HG02970 (cell line): ENCODE data around the gene CERS6.

Experiments used
- ATAC-seq: cut with Tn5 transposase; IDR thresholded peaks from one replicate; pipeline ENCODE4 v1.9.1; 2021; ENCODE audit warnings: mild to moderate bottlenecking, moderate library complexity, moderate number of reproducible peaks; ENCODE audit not compliant: unreplicated experiment, low FRiP score

CERS6 gene

GRCh38 chr2:168441214-168441872 is 14.7 kb upstream of the CERS6 start:
- no peak for ATAC-seq

DNA sequence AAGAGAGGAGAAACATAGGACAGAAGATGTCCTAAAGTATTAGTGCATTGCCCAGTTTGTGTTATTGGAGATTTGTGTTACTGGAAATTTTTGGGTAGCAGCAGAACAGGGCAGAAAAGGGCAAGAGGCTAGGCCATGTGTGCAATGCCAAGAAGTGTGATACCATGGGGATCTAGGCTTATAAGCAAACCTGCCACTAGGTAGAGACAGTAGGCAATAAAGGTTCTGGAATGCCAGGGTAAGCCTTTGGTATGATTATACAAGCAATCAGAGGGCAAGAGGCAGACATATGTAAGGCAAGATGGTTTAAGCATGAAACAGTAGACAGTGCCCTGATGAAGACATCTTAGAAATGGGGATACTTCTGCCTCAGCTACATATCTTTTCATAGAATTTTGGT is 12.3 kb upstream of the CERS6 start:
- ATAC-seq, result no peak

- ATAC-seq, result no peak
These were observed 10.1 kb upstream of the CERS6 start for GRCh38 chr2:168445960-168446359.

- no peak for ATAC-seq
These were observed 7.1 kb upstream of the CERS6 start for GRCh38 chr2:168448980-168449379.

GRCh38 chr2:168449419-168449818 is 6.7 kb upstream of the CERS6 start:
- ATAC-seq, result no peak

DNA sequence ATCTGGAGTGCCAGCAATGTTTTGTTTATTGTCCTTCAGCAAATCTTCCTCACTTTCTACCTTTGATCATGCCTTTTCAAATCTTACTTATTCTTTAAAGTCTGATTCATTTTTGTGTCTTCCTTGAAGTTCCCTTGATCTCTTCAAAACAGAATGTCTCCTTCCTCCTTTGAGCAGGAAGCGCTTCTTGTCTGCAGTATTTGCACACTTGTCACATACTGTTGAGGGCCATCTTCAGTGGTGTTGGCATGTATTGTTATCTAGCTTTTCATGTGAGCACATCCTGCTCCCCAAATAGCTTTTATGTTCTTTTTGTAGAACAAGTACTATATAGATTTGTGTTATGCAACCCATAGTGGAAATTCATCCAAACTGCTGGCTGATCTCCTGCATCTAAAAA is 5.9 kb upstream of the CERS6 start:
- no peak for ATAC-seq

GRCh38 chr2:168450732-168451131 is 5.3 kb upstream of the CERS6 start:
- no peak for ATAC-seq

GRCh38 chr2:168452781-168453180 is 3.3 kb upstream of the CERS6 start:
- no peak for ATAC-seq

- no peak for ATAC-seq
These were observed 2.7 kb upstream of the CERS6 start for GRCh38 chr2:168453404-168453803.

GRCh38 chr2:168454737-168455644 is 1.1 kb upstream of the CERS6 start:
- ATAC-seq, result no peak

GRCh38 chr2:168456521-168457189 is 583 bp downstream of the CERS6 start:
- peak; percentile 15 for ATAC-seq

GRCh38 chr2:168457190-168457895 is 1.3 kb downstream of the CERS6 start:
- no peak for ATAC-seq

GRCh38 chr2:168458139-168458538 is 2.1 kb downstream of the CERS6 start:
- ATAC-seq, result no peak

- ATAC-seq, result no peak
These were observed 3.2 kb downstream of the CERS6 start for GRCh38 chr2:168459256-168459655.

DNA sequence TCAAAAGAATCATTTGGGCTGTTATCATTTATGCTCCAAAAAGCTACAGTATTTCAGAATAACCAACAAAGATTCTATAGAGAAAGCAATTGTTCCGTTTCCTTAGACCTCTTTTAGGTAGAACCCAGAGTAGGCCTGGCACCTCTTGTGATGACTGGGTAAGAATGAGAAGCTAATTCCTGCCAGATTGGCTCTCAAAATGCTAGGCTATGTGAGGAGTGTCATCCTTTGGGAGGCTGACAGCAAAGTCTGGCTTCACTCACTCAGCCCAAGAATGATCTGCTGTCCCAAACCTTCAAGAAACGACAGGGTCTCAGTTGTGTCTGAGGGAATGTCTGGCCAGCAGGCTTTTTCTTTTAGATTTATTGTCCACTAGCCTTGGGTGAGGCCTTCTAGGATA is 4.5 kb downstream of the CERS6 start:
- ATAC-seq, result no peak

GRCh38 chr2:168461178-168461941 is 5.3 kb downstream of the CERS6 start:
- no peak for ATAC-seq

DNA sequence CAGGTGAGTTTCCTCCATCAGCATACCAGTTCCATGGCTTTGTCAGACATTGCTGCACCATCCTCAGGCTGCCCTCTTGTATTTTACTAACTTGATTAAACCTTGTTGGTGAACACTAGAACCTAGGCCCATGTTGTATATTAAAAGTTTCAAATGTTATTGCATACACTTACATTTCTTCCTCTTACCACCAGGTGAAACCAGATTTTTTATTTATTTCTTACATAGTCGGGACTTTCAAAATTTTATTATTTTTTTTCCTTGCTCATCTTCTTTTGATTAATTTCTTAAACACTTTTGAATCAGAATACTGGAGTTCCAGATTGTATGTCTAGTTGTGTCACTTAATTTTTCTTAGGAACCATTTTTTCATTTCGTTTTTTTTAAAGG is 5.9 kb downstream of the CERS6 start:
- no peak for ATAC-seq

GRCh38 chr2:168462543-168463045 is 6.5 kb downstream of the CERS6 start:
- ATAC-seq, result no peak

- no peak for ATAC-seq
These were observed 9.5 kb downstream of the CERS6 start for GRCh38 chr2:168465594-168465993.
